Middle frontal gyrus (tissue), 1 donor: Measurements from ENCODE around the gene KIF20B.
"Not testable (repeated sequence)": the region's sequence is repeated elsewhere in the genome, so short reads cannot be mapped to it uniquely, and the experiment has no call there.

Experiments
- DNase-seq: peaks from one replicate; pipeline ENCODE4 v3.0.0-alpha.2; 2015; ENCODE audit warnings: low spot score; ENCODE audit errors: extremely low spot score

Gene KIF20B

GRCh38 chr10:89773081-89773480 is 71.7 kb downstream of the KIF20B start:
- DNase-seq: no peak

GRCh38 chr10:89776665-89777064 is 75.3 kb downstream of the KIF20B start:
- no peak for DNase-seq

GRCh38 chr10:89782470-89782869 is 81.1 kb downstream of the KIF20B start:
- no peak for DNase-seq

- DNase-seq: no peak
Observed at GRCh38 chr10:89783406-89783805, 82.0 kb downstream of the KIF20B start.

- DNase-seq: no peak
Observed at GRCh38 chr10:89785095-89785494, 83.7 kb downstream of the KIF20B start.

GRCh38 chr10:89789188-89789877 is 87.9 kb downstream of the KIF20B start:
- DNase-seq: no peak

- DNase-seq: no peak
Observed at GRCh38 chr10:89792187-89792586, 90.8 kb downstream of the KIF20B start.

GRCh38 chr10:89793649-89794254 is 92.4 kb downstream of the KIF20B start:
- DNase-seq: peak; percentile 80

GRCh38 chr10:89795840-89796239 is 94.5 kb downstream of the KIF20B start:
- DNase-seq: no peak

GRCh38 chr10:89798092-89798491 is 96.7 kb downstream of the KIF20B start:
- DNase-seq: no peak

GRCh38 chr10:89799573-89799972 is 98.2 kb downstream of the KIF20B start:
- no peak for DNase-seq

GRCh38 chr10:89805599-89806013 is 104.2 kb downstream of the KIF20B start:
- DNase-seq: no peak

GRCh38 chr10:89808842-89809241 is 107.5 kb downstream of the KIF20B start:
- DNase-seq: no peak

GRCh38 chr10:89809766-89810165 is 108.4 kb downstream of the KIF20B start:
- DNase-seq: no peak

- no peak for DNase-seq
Observed at GRCh38 chr10:89810908-89811525, 109.6 kb downstream of the KIF20B start.

- no peak for DNase-seq
Observed at GRCh38 chr10:89813546-89813945, 112.2 kb downstream of the KIF20B start.

GRCh38 chr10:89814278-89814677 is 112.9 kb downstream of the KIF20B start:
- no peak for DNase-seq

GRCh38 chr10:89815049-89815853 is 113.9 kb downstream of the KIF20B start:
- no peak for DNase-seq

GRCh38 chr10:89819008-89819407 is 117.6 kb downstream of the KIF20B start:
- DNase-seq: not testable (repeated sequence)
